ENCODE measurements around the gene SLC2A4. TPM values are rescaled to one million over a fixed set of nuclear protein-coding genes. Genes with fewer than 3 reads are reported as not detected.
A peak's percentile ranks its signal among the peaks of the same experiment; 100 is the strongest.

The SLC2A4 gene
- total and polyA plus RNA-seq, 12 donors = 41.8 to 186 (median 174) TPM

GRCh38 chr17:7279448-7279847, 2.1 kb upstream of the SLC2A4 start:
- peaks cover 0 to 35% (median 0%) of the 10 kb centered on the region in 7 donors for H3K27me3 ChIP-seq
- no peak for ATAC-seq
- intact Hi-C loops (cut with DNase I) = no loop called here
- no peak for DNase-seq
- 85 to 93% methylated on average over 8 of the region's 8 CpGs for WGBS, 2 donors
- peaks cover 0 to 11% (median 0%) of the 10 kb centered on the region in 9 donors for H3K36me3 ChIP-seq
- H3K9me3 ChIP-seq = no peaks in the 10 kb centered on the region
- no peak overlapping the region for H3K4me3 ChIP-seq
- TF ChIP-seq, protein P1, sequence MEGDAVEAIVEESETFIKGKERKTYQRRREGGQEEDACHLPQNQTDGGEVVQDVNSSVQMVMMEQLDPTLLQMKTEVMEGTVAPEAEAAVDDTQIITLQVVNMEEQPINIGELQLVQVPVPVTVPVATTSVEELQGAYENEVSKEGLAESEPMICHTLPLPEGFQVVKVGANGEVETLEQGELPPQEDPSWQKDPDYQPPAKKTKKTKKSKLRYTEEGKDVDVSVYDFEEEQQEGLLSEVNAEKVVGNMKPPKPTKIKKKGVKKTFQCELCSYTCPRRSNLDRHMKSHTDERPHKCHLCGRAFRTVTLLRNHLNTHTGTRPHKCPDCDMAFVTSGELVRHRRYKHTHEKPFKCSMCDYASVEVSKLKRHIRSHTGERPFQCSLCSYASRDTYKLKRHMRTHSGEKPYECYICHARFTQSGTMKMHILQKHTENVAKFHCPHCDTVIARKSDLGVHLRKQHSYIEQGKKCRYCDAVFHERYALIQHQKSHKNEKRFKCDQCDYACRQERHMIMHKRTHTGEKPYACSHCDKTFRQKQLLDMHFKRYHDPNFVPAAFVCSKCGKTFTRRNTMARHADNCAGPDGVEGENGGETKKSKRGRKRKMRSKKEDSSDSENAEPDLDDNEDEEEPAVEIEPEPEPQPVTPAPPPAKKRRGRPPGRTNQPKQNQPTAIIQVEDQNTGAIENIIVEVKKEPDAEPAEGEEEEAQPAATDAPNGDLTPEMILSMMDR (IDR thresholded peaks at IDR 0.05) = no peak
- H3K27ac ChIP-seq = no peak overlapping the region
- H3K4me1 ChIP-seq = peaks cover 0 to 41% (median 28%) of the 10 kb centered on the region in 9 donors

GRCh38 chr17:7280519-7281073, 922 bp upstream of the SLC2A4 start:
- 0 to 1% methylated on average over 29 of the region's 29 CpGs for WGBS, 2 donors
- DNase-seq (peak; percentile 83 to 86), ATAC-seq (peak; percentile 51 to 78 (median 67))
- TF ChIP-seq, protein P1 (IDR thresholded peaks at IDR 0.05) = peak; percentile 79 to 97 (median 95)
- Histone ChIP-seq H3K4me3 (peak overlapping the region in 9 of 10 donors; percentile 41 to 66 (median 61)), H3K27me3 (peaks cover 0 to 38% (median 0%) of the 10 kb centered on the region in 7 donors), H3K9me3 (no peaks in the 10 kb centered on the region), H3K27ac (peak overlapping the region; percentile 84 to 98 (median 92)), H3K4me1 (peaks cover 0 to 53% (median 28%) of the 10 kb centered on the region in 9 donors), H3K36me3 (peaks cover 0 to 23% (median 7%) of the 10 kb centered on the region in 9 donors)
- intact Hi-C loops (cut with DNase I) = loop anchor here in 9 of 10 donors (1.0 to 5.0 kb wide), 7 partner anchors 16 to 68 kb away; partner anchors contain the start of genes ELP5 (in 1 of the 9) and NEURL4 (in 1 of the 9)

- Histone ChIP-seq H3K27ac (peak overlapping the region; percentile 84 to 98 (median 92)), H3K27me3 (peaks cover 0 to 48% (median 0%) of the 10 kb centered on the region in 7 donors), H3K4me1 (peaks cover 0 to 61% (median 28%) of the 10 kb centered on the region in 9 donors), H3K9me3 (no peaks in the 10 kb centered on the region), H3K4me3 (peak overlapping the region; percentile 22 to 66 (median 60)), H3K36me3 (peaks cover 0 to 38% (median 7%) of the 10 kb centered on the region in 9 donors)
- WGBS, 2 donors = 1 to 2% methylated on average over 43 of the region's 43 CpGs
- ATAC-seq = peak; percentile 27 to 79 (median 58)
- intact Hi-C loops (cut with DNase I) = loop anchor here in 8 of 10 donors (1.0 to 5.0 kb wide), 6 partner anchors 15 to 67 kb away; partner anchors contain the start of genes ELP5 (in 1 of the 8) and NEURL4 (in 1 of the 8)
- DNase-seq = peak; percentile 83 to 85
- TF ChIP-seq, protein P1 (IDR thresholded peaks at IDR 0.05) = no peak
These were observed 634 bp downstream of the SLC2A4 start for GRCh38 chr17:7281953-7282751.

GRCh38 chr17:7282752-7283321, 1.3 kb downstream of the SLC2A4 start:
- ATAC-seq = no peak
- H3K36me3 ChIP-seq = peaks cover 0 to 44% (median 7%) of the 10 kb centered on the region in 9 donors
- H3K4me3 ChIP-seq = peak overlapping the region; percentile 22 to 66 (median 60)
- peaks cover 0 to 55% (median 2%) of the 10 kb centered on the region in 7 donors for H3K27me3 ChIP-seq
- TF ChIP-seq, protein P1 (IDR thresholded peaks at IDR 0.05) = no peak
- peak overlapping the region; percentile 84 to 98 (median 92) for H3K27ac ChIP-seq
- no peaks in the 10 kb centered on the region for H3K9me3 ChIP-seq
- intact Hi-C loops (cut with DNase I) = loop anchor here in 3 of 10 donors (5.0 kb wide), 1 partner anchor 64 kb away; no protein-coding TSS in a partner anchor
- WGBS, 2 donors = 33 to 38% methylated on average over 6 of the region's 6 CpGs
- no peak for DNase-seq
- peaks cover 0 to 61% (median 28%) of the 10 kb centered on the region in 9 donors for H3K4me1 ChIP-seq

Data from heart right ventricle (tissue), 16 donors.